GM18511 (cell line): ENCODE data around the gene TSHZ2.
"Not testable (repeated sequence)": the region's sequence is repeated elsewhere in the genome, so short reads cannot be mapped to it uniquely, and the experiment has no call there.

Experiments
- ATAC-seq: cut with Tn5 transposase; IDR thresholded peaks from one replicate; pipeline ENCODE4 v1.9.1; 2021; ENCODE audit warnings: mild to moderate bottlenecking, moderate library complexity; ENCODE audit not compliant: unreplicated experiment

TSHZ2 gene

GRCh38 chr20:52963131-52963530 is 9.0 kb upstream of the TSHZ2 start:
- ATAC-seq, result no peak

DNA sequence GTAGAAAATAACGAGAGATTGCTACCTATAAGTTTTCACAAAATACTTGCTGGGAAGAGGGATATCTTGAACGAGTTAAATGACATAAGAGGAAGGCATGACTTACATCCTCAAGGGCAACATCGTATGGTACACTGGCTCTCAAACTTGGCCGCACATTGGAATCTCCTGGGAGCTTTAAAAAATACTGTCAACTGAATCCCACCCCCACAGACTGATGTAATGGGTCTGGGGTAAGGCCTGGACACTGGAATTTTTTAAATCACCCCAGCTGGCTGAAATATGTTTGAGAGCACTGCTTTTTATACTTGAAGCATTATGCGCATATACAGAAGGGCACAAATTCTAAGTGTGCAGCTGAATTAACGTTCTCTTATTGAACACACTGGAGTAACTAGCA is 8.0 kb upstream of the TSHZ2 start:
- no peak for ATAC-seq

DNA sequence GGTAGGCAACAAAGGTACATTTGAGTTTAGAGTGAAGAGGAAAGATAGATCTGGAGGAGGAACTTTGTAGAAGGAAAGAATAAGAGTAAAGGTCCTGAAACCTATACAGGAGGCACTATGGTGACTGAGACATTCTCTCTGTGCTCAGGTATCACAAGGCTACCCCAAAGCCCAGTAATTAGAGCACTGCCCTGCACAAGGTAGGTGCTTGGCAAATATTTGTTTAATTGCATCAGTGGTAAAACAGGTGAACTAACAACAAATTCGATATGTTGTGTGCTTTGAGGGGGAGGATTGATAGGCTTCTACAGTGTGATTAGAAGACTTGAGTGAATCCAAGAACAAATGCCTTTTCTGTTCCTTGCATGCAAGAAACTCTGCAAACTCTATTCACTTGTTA is 6.8 kb upstream of the TSHZ2 start:
- no peak for ATAC-seq

- no peak for ATAC-seq
Measured at GRCh38 chr20:52965819-52966218, 6.3 kb upstream of the TSHZ2 start.

GRCh38 chr20:52966543-52966942 is 5.6 kb upstream of the TSHZ2 start:
- not testable (repeated sequence) for ATAC-seq

- ATAC-seq, result no peak
Measured at GRCh38 chr20:52971498-52972189, 514 bp upstream of the TSHZ2 start.

GRCh38 chr20:52972965-52973819 is 1.0 kb downstream of the TSHZ2 start:
- ATAC-seq, result no peak

DNA sequence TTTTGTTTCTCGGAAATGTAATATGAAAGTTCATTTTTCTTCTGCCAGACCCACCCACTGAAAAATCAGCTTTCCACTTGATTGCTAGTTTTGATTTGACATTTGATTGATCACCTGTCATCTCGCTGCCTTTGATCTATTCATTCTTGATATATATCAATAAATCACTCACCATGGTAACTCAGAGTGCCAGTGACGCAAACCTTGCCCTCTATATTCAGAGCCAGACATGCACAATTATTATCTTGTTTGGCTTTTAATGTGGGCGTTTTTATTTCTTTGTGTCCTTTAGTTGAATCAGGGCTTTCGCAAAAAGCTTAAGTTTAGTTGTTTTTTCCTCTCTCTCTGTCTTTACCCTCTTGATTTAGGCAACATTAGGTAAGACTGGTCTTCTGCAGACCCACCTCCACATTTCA is 2.0 kb downstream of the TSHZ2 start:
- no peak for ATAC-seq

GRCh38 chr20:52975029-52975732 is 3.0 kb downstream of the TSHZ2 start:
- ATAC-seq, result no peak

DNA sequence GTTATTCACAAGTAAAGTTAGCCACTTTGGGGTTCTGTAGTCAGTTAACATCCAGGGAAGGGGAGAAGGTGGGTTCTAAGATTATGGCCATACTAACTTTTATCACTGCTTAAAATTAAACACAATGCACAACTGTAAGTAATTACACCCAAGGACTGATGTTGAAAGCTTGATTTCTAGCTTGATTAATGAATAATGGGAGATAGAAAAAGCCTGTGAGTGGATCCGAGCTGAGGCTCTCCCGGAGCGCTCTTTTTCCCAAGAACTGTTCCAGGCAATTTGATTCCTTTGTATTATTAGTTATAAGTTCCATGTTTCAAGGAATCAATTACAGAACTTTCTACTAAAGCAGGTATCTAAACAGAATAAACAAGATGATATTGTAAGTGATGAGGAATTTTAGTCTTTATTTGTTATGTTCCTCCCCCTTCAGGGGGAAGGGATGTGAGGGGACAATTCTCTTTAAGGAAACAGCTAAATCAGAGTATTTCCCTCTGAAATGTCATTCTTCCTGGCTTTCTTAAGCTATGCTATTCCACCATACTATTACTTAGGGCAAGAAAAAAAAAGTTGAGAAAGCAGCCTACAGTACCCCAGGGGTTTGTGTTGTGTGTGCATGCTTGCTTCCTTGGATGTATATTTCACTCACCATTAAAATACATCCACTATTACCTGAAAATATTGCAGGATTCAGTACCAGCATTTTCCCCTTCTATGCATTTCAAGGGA is 3.8 kb downstream of the TSHZ2 start:
- ATAC-seq, result no peak

- ATAC-seq, result no peak
Measured at GRCh38 chr20:52978851-52979250, 6.7 kb downstream of the TSHZ2 start.

GRCh38 chr20:52981051-52981450 is 8.9 kb downstream of the TSHZ2 start:
- ATAC-seq, result no peak

DNA sequence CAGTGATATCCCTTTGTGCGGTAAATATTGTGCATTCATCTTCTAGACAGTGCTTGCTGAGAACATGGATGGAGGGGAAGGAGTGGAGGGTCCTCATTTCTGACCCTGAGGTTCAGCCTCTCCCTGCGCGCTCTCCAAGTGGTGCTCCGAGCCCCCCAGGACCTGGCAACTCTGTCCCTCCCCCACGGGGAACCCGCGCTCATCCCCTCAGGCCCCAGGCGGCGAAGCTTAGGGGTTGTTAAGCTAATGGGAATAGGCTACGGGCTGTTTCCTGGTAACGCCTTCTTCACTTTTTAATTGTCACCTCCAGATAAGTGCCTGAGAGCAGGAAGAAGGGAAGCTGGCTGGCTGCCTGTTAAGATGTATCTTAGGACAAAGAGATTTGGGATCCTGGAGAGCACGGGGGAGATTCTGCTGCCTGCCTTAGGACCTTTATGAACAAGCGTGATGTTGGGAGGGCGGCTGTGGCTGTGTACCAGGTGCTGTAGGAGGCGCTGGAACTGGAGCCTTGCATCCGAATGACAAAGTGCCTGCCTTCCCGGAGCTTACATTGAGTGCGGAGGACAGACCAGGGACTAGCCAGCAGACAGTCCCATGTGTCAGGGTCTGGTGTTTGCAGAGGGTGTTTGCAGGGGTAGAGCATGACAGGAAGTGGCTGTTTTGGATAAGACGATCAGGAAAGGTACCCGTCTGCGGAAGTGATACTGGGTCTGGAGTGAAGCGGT is 11.7 kb downstream of the TSHZ2 start:
- no peak for ATAC-seq

DNA sequence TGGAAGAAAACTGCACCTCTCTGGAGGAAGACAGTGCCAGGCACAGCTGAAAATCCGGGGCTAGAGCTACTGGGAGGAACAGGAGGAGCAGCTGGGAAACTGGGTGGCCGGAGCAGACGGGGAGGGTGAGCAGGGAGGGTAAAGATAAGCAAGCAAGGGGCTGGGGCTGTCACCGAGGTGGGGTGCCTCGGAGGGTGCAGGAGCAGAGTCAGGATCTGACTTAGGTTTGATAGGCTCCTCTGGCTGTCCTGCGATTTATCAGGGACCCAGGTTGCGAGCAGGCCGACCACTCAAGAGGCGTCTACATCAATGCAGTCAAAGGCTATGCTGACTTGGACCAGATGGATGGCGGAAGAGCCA is 12.3 kb downstream of the TSHZ2 start:
- ATAC-seq, result no peak

DNA sequence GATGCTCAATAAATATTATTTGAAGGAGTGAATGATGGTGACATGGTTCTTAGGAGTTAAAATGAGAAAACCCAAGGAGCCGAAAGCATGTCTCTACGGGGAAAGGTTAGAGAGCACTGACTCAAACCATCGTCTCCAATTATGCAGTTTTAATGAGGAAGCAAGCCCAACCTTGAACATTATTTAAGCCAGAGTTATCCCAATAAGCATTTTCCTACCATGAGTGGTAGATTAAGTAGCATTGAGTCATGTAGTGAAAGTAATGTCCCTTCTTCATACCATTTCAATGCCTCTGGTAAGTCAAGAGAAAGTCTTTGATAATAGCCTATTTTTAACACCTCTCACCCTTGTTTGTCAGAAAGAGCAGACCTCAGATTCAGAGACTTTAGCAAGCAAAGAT is 13.5 kb downstream of the TSHZ2 start:
- no peak for ATAC-seq

- no peak for ATAC-seq
Measured at GRCh38 chr20:52987295-52987694, 15.1 kb downstream of the TSHZ2 start.

DNA sequence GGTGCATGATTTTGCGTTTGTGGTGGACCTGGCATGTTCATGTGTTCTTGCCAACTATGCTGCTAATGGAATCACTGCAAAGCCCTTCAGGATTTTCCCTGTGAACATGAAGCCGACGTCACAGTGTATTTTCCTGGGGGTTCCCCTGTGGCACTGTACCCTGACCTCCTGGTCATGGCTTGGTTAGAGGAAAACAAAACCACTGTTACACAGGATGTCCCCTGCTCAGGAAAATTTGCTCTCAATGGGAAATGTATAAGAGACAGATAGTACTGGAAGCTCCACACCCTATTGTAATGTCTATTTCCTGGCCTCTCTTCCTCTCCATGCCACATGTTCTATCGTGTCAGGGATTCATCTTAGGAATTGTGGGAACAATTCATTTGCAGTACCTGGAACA is 19.7 kb downstream of the TSHZ2 start:
- ATAC-seq, result no peak

- ATAC-seq, result no peak
Measured at GRCh38 chr20:52992632-52993031, 20.5 kb downstream of the TSHZ2 start.

GRCh38 chr20:52993076-52993475 is 20.9 kb downstream of the TSHZ2 start:
- ATAC-seq, result no peak

- ATAC-seq, result no peak
Measured at GRCh38 chr20:52994184-52994970, 22.2 kb downstream of the TSHZ2 start.
